Neutrophil (primary cell): ENCODE data around the gene ZNF23.
"Not testable (repeated sequence)": the region's sequence is repeated elsewhere in the genome, so short reads cannot be mapped to it uniquely, and the experiment has no call there.

Experiments used
- H3K27ac ChIP-seq: fragments of 200-600 bp; sonication (generic); 2 replicates; pipeline ENCODE4 v1.5.1; 2016; ENCODE audit warnings: mild to moderate bottlenecking, moderate library complexity
- H3K27me3 ChIP-seq: fragments of 200-600 bp; sonication (generic); 2 replicates; pipeline ENCODE4 v1.6.0; 2016; ENCODE audit warnings: mild to moderate bottlenecking
- H3K36me3 ChIP-seq: fragments of 200-600 bp; sonication (generic); 2 replicates; pipeline ENCODE4 v1.5.1; 2017
- H3K4me1 ChIP-seq, 2 experiments: fragments of 200-600 bp in 1 of 2; sonication (generic) in 1 of 2; 1 replicate in 1 of 2; 2 replicates in 1 of 2; pipeline versions ENCODE4 v1.5.1 to v1.6.1; 2013 to 2016; ENCODE audit warnings: low read depth in 1 of 2, low read length in 1 of 2, mild to moderate bottlenecking in 1 of 2, moderate library complexity in 1 of 2; ENCODE audit not compliant: control insufficient read depth in 1 of 2, insufficient read depth in 1 of 2
- H3K4me3 ChIP-seq, 2 experiments: fragments of 200-600 bp in 1 of 2; sonication (generic) in 1 of 2; 1 replicate in 1 of 2; 2 replicates in 1 of 2; pipeline ENCODE4 v1.5.1; 2013 to 2016; ENCODE audit warnings: low read depth in 1 of 2, low read length in 1 of 2, mild to moderate bottlenecking in 1 of 2, moderate library complexity in 1 of 2
- H3K9me3 ChIP-seq: fragments of 200-600 bp; sonication (generic); 2 replicates; pipeline ENCODE4 v1.5.1; 2016
- CTCF ChIP-seq: fragments of 200-600 bp; sonication (generic); IDR thresholded peaks from 2 replicates; pipeline ENCODE4 v1.5.1; 2016; ENCODE audit warnings: antibody characterized with exemption

ZNF23 gene

GRCh38 chr16:71461686-71462648, at the start of gene ZNF23:
Gene ZNF23, minus strand, starts transcription at chr16:71462247. Its CDS starts 5,451 bp downstream, at chr16:71456796.
- no peak for TF ChIP-seq CTCF
- Histone ChIP-seq H3K27me3 (peaks cover 36% of the 10 kb centered on the region), H3K9me3 (no peaks in the 10 kb centered on the region), H3K36me3 (no peaks in the 10 kb centered on the region), H3K27ac (peak within 1 kb of the TSS; percentile 37), H3K4me1 (peaks cover 7 to 10% of the 10 kb centered on the region in 2 experiments), H3K4me3 (peak within 1 kb of the TSS; percentile 69 to 70)

GRCh38 chr16:71507061-71507460, 45.0 kb upstream of the ZNF23 start:
- Histone ChIP-seq H3K9me3 (no peaks in the 10 kb centered on the region), H3K27me3 (peaks cover 14% of the 10 kb centered on the region), H3K4me1 (no peaks in the 10 kb centered on the region), H3K36me3 (no peaks in the 10 kb centered on the region), H3K4me3 (no peak overlapping the region), H3K27ac (no peak overlapping the region)
- no peak for TF ChIP-seq CTCF

GRCh38 chr16:71504901-71505300, 42.9 kb upstream of the ZNF23 start:
- Histone ChIP-seq H3K27ac (no peak overlapping the region), H3K9me3 (no peaks in the 10 kb centered on the region), H3K36me3 (no peaks in the 10 kb centered on the region), H3K27me3 (peaks cover 14% of the 10 kb centered on the region), H3K4me1 (no peaks in the 10 kb centered on the region), H3K4me3 (no peak overlapping the region)
- TF ChIP-seq CTCF, result no peak

- H3K4me3 ChIP-seq, H3K27ac ChIP-seq, H3K4me1 ChIP-seq, H3K9me3 ChIP-seq, H3K36me3 ChIP-seq: not testable (repeated sequence)
- H3K27me3 ChIP-seq, result peaks cover 14% of the 10 kb centered on the region
These were observed 42.0 kb upstream of the ZNF23 start for GRCh38 chr16:71504051-71504450.

- Histone ChIP-seq H3K4me3 (no peak overlapping the region), H3K4me1 (no peaks in the 10 kb centered on the region), H3K27ac (no peak overlapping the region), H3K9me3 (no peaks in the 10 kb centered on the region), H3K27me3 (peaks cover under 1% of the 10 kb centered on the region), H3K36me3 (no peaks in the 10 kb centered on the region)
- TF ChIP-seq CTCF, result no peak
These were observed 39.5 kb upstream of the ZNF23 start for GRCh38 chr16:71501547-71501946.

GRCh38 chr16:71500964-71501363, 38.9 kb upstream of the ZNF23 start:
- H3K27me3 ChIP-seq, result no peaks in the 10 kb centered on the region
- no peaks in the 10 kb centered on the region for H3K9me3 ChIP-seq
- no peak for TF ChIP-seq CTCF
- no peaks in the 10 kb centered on the region for H3K36me3 ChIP-seq
- no peak overlapping the region for H3K4me3 ChIP-seq
- no peak overlapping the region for H3K27ac ChIP-seq
- H3K4me1 ChIP-seq, result no peaks in the 10 kb centered on the region
